ENCODE measurements around the gene MYMK.

MYMK gene

DNA sequence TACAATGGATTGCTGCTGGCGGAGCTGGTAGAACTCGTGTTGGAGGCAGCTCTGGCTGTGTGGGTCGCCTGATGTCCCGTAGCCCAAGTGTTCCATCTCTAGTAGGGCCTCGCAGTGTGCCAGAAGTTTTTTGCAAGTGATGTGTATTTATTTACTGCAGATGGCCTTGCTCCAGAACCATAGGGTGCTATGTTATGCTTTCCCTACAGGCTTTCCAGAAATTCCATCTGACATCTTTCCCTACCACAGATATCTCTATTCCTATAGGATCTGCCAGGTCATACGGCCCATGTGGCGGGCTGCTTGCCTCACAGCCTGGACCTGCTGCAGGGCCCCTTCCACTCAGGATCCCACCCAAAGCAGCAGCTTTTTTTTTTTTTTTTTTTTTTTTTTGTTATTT, 26.7 kb upstream of the MYMK start:
- H3K27me3 ChIP-seq (ENCODE audit: control insufficient read depth, low read length) = peaks cover 5% of the 10 kb centered on the region; the same call in 1 of the 2 replicates
- H3K4me2 ChIP-seq (ENCODE audit: low read length) = no peak overlapping the region
- no peaks in the 10 kb centered on the region for H4K20me1 ChIP-seq (ENCODE audit: control insufficient read depth, insufficient read depth, low read depth, low read length)
- H3K27ac ChIP-seq (ENCODE audit: low read depth, low read length) = no peak overlapping the region
- no peak overlapping the region for H3K4me3 ChIP-seq (ENCODE audit: low read length)
- H3K4me1 ChIP-seq (ENCODE audit: control insufficient read depth, low read length) = peaks cover 11% of the 10 kb centered on the region
- H3K9me2 ChIP-seq (replicated peaks; ENCODE audit: control insufficient read depth, low read length) = no peaks in the 10 kb centered on the region
- no peaks in the 10 kb centered on the region for H3K9me3 ChIP-seq (ENCODE audit: control insufficient read depth, insufficient read depth, low read length)
- no peaks in the 10 kb centered on the region for H3K79me2 ChIP-seq (ENCODE audit: control insufficient read depth, low read length)
- TF ChIP-seq, protein P1, sequence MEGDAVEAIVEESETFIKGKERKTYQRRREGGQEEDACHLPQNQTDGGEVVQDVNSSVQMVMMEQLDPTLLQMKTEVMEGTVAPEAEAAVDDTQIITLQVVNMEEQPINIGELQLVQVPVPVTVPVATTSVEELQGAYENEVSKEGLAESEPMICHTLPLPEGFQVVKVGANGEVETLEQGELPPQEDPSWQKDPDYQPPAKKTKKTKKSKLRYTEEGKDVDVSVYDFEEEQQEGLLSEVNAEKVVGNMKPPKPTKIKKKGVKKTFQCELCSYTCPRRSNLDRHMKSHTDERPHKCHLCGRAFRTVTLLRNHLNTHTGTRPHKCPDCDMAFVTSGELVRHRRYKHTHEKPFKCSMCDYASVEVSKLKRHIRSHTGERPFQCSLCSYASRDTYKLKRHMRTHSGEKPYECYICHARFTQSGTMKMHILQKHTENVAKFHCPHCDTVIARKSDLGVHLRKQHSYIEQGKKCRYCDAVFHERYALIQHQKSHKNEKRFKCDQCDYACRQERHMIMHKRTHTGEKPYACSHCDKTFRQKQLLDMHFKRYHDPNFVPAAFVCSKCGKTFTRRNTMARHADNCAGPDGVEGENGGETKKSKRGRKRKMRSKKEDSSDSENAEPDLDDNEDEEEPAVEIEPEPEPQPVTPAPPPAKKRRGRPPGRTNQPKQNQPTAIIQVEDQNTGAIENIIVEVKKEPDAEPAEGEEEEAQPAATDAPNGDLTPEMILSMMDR (IDR thresholded peaks at IDR 0.05; ENCODE audit: low read depth, low read length, poor library complexity, severe bottlenecking) = no peak
- TF ChIP-seq EZH2phosphoT487 (IDR thresholded peaks at IDR 0.05; ENCODE audit: borderline replicate concordance, low read length) = no peak
- H3K36me3 ChIP-seq (ENCODE audit: control insufficient read depth, low read length) = no peaks in the 10 kb centered on the region
- no peaks in the 10 kb centered on the region for H3F3A ChIP-seq (ENCODE audit: control insufficient read depth, insufficient read depth)

DNA sequence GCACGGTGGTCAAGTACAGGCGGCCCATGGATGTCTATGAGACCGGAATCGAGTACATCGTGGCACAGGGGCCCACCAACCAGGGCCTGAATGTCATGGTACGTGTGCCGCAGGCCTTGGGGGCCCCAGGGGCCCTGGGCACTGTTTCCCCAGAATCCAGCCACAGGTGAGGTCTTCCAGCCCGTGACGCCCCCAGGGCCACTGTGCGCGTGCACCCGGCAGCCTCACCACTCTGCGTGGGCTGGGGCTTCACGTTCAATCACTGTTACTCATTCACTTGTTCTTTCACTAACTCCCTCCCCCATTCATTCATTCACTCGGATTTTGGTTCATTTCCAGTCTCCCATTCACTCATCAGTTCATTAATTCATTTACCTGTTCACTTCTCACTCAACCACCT, 22.4 kb upstream of the MYMK start:
- no peak for TF ChIP-seq EZH2phosphoT487 (IDR thresholded peaks at IDR 0.05; ENCODE audit: borderline replicate concordance, low read length)
- TF ChIP-seq, protein P1 (IDR thresholded peaks at IDR 0.05; ENCODE audit: low read depth, low read length, poor library complexity, severe bottlenecking) = no peak
- Histone ChIP-seq H3K9me3 (ENCODE audit: control insufficient read depth, insufficient read depth, low read length) (no peaks in the 10 kb centered on the region), H3F3A (ENCODE audit: control insufficient read depth, insufficient read depth) (no peaks in the 10 kb centered on the region), H4K20me1 (ENCODE audit: control insufficient read depth, insufficient read depth, low read depth, low read length) (no peaks in the 10 kb centered on the region), H3K27me3 (ENCODE audit: control insufficient read depth, low read length) (peaks cover 5% of the 10 kb centered on the region; the same call in 1 of the 2 replicates), H3K79me2 (ENCODE audit: control insufficient read depth, low read length) (no peaks in the 10 kb centered on the region), H3K4me2 (ENCODE audit: low read length) (no peak overlapping the region), H3K4me1 (ENCODE audit: control insufficient read depth, low read length) (peaks cover 5% of the 10 kb centered on the region; the same call in 1 of the 2 replicates), H3K4me3 (ENCODE audit: low read length) (no peak overlapping the region), H3K27ac (ENCODE audit: low read depth, low read length) (no peak overlapping the region), H3K9me2 (replicated peaks; ENCODE audit: control insufficient read depth, low read length) (no peaks in the 10 kb centered on the region), H3K36me3 (ENCODE audit: control insufficient read depth, low read length) (no peaks in the 10 kb centered on the region)

DNA sequence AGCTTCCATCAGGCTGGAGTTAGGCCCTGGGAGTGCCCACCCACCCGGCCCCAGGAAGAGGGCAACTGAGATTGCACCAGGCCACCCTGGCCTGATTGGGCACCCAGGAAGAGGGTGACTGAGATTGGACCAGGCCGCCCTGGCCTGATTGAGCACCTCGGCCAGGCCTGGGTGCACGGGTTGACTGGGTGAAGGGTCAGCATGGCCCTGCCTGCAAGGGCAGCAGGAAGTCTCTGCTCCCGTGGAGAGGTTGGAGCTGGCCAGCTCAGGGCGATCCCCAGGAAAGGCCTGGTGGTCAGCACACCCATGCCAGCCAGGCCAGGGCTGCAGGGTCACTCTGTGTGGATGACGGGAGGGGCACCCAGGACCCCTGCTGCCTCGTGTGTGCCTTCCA, 21.5 kb upstream of the MYMK start:
- H3K4me2 ChIP-seq (ENCODE audit: low read length) = no peak overlapping the region
- H3K9me3 ChIP-seq (ENCODE audit: control insufficient read depth, insufficient read depth, low read length) = no peaks in the 10 kb centered on the region
- H3F3A ChIP-seq (ENCODE audit: control insufficient read depth, insufficient read depth) = no peaks in the 10 kb centered on the region
- H3K36me3 ChIP-seq (ENCODE audit: control insufficient read depth, low read length) = no peaks in the 10 kb centered on the region
- peaks cover 5% of the 10 kb centered on the region; the same call in 1 of the 2 replicates for H3K4me1 ChIP-seq (ENCODE audit: control insufficient read depth, low read length)
- no peak overlapping the region for H3K4me3 ChIP-seq (ENCODE audit: low read length)
- H3K27me3 ChIP-seq (ENCODE audit: control insufficient read depth, low read length) = peaks cover 4% of the 10 kb centered on the region; the same call in 1 of the 2 replicates
- H3K79me2 ChIP-seq (ENCODE audit: control insufficient read depth, low read length) = no peaks in the 10 kb centered on the region
- no peaks in the 10 kb centered on the region for H4K20me1 ChIP-seq (ENCODE audit: control insufficient read depth, insufficient read depth, low read depth, low read length)
- TF ChIP-seq EZH2phosphoT487 (IDR thresholded peaks at IDR 0.05; ENCODE audit: borderline replicate concordance, low read length) = no peak
- TF ChIP-seq, protein P1 (IDR thresholded peaks at IDR 0.05; ENCODE audit: low read depth, low read length, poor library complexity, severe bottlenecking) = no peak
- H3K27ac ChIP-seq (ENCODE audit: low read depth, low read length) = no peak overlapping the region
- no peaks in the 10 kb centered on the region for H3K9me2 ChIP-seq (replicated peaks; ENCODE audit: control insufficient read depth, low read length)

Data from DOHH2 (cell line).